LNCAP (cell line): ENCODE data around the gene MLANA.
A peak's percentile ranks its signal among the peaks of the same experiment; 100 is the strongest.

Source experiments
- TF ChIP-seq, protein P1 (sequence below): fragments of 450-650 bp; IDR thresholded peaks from 2 replicates; pipeline ENCODE4 v1.5.1; 2017; ENCODE audit warnings: mild to moderate bottlenecking

The MLANA gene

DNA sequence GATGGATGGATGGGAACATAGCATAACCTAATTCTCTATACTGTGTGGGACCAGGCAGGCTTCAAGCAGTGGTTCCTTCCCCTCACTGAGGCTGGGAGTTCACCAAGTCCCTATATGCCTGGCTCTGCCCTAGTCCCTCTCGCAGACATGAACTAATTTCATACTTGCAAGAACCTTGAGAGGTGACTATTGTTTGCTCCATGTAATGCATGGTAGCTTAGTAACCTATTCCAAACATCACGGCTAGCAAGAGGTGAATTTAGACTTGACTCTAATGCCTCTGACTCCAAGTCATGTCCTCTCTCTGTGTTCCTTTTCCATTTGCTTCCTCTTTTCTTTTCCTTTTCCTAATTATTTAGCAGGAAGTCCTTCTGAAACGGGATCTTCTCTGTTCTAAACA is 31.9 kb upstream of the MLANA start:
- TF ChIP-seq, protein P1, sequence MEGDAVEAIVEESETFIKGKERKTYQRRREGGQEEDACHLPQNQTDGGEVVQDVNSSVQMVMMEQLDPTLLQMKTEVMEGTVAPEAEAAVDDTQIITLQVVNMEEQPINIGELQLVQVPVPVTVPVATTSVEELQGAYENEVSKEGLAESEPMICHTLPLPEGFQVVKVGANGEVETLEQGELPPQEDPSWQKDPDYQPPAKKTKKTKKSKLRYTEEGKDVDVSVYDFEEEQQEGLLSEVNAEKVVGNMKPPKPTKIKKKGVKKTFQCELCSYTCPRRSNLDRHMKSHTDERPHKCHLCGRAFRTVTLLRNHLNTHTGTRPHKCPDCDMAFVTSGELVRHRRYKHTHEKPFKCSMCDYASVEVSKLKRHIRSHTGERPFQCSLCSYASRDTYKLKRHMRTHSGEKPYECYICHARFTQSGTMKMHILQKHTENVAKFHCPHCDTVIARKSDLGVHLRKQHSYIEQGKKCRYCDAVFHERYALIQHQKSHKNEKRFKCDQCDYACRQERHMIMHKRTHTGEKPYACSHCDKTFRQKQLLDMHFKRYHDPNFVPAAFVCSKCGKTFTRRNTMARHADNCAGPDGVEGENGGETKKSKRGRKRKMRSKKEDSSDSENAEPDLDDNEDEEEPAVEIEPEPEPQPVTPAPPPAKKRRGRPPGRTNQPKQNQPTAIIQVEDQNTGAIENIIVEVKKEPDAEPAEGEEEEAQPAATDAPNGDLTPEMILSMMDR, result no peak

DNA sequence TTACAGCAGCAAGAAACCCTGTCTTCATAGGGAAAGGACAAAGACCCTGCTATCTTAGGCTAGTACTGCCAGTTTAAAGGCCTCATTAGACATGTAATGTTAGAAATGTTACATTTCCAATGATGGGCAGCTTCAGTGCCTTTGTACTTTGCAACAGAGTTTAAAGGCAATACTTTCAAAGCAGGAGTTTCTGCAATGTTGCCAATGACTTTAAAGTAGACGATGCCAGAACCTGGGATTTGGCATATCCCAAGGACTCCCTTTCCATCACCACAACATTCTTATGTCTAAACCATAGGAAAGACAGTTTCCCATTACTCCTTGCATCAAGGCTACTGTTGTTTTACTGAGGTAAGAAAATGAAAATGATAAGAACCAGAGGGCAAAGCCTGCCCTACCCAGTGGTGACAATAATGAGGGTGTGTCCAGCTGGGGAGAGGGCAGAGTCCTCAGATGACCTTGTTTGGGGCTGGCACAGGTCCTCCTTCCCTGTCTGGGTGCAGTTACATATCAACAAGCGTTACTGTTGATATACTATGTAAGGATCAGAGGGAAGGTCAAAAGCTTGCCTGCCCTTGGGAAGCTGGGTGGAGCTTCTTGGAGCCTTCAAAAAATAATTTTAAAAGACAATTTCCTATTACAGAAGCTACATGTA is 27.5 kb upstream of the MLANA start:
- TF ChIP-seq, protein P1, result no peak

DNA sequence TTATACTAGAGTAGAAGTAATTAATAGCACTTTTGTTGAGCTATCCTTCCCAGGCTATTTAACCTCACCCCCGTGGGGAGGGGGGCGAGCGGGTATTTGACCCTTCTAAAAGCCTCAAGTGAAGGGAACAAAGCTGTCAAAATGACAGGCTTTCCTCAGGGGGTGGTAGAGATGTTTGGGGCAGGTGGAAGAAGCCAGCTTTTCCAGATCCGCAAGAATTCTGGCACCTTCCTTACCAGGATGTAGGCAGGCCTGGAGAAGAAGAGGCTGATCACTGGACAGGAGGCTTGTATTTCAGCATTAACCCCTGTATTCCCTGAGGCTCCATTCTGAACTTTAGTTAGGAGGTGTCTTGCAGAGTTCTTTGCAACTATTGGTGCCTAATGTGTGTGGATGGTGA is 26.2 kb upstream of the MLANA start:
- TF ChIP-seq, protein P1, result no peak

DNA sequence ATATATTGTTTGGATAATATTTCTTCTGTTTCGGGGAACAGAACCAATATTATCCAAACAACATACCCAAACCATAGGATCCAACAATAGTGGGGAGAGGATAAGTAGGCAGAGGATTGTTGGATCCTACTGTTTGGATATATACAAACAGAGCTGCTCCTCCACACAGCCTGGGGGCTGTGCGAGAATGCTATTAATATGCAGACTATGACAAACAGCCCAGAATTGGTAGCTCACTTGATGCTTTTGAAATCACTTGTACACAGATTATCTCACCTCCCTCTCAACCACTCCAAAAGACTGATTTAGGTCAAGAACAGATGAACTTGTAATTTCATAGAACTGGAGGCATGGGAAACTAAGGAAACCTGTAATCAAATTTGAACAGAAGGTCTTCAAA is 24.4 kb upstream of the MLANA start:
- TF ChIP-seq, protein P1, result no peak

DNA sequence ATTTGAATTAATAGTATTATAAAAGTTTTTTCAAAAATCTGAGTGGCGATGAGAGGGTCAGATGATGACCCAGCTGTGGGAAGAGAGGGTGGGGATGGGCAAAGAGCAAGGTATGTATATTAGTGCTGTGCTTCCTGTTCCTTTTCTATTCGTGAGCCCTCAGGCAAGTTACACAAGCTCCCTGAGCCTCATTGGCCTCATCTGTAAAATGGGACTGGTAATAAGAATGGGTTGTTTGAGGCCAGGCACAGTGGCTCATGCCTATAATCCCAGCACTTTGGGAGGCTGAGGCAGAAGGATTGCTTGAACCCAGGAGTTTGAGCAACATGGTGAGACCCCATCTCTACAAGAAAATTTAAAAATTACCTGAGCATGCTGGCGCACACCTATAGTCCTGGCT is 24.0 kb upstream of the MLANA start:
- TF ChIP-seq, protein P1, result no peak

DNA sequence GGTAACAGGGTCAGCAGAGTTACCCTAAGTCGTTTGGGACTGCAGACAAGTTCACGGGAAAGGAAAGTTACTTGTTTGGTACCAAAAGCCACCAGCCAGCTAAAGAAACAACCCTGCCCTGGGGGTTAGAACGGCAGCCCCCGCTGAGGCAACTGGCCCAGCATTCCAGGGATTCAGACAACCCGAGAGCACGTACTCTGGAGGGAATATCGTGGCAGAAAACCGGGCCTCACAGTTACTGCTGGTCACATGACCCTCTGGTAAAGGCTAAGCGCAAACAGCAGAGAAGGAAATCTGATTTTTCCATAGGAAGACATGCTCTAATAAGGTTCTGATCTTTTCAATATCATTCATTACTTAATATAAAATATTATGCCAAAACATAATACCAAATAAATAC is 22.5 kb upstream of the MLANA start:
- TF ChIP-seq, protein P1, result no peak

DNA sequence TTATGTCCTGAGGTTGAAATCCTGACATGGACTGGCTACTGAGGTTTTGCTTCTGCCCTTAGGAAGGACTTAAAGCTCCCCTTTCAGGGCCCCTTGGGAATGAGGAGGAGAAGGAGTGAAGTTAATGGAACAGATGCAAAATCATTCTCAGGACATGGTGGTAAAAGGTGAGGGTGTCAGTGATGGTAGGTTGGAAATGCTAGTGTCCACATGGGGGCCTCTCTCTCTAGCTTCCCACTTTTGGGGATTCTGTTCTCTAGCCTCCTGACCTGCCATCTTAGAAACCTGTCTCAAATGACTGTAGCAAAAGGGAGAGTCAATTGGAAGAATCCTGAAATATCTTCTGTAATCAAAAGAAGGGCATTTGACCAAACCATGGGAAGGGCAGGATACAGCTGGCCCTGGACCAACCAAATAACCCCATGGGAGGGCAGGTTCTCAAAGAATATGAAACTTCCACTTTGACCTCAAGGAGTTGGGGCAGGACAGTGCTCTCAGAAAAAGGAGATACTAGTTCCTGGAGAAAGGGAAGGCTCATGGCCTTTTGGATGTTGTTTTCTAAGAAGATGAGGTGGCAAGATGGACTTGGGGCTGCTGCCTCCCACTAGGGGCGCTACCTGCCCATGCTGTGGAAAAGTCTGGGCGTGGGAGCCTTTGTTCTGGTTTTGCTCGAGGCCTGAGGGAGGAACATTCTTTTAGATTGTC is 21.2 kb upstream of the MLANA start:
- TF ChIP-seq, protein P1, result peak; percentile 40; the same call in 1 of the 2 replicates

DNA sequence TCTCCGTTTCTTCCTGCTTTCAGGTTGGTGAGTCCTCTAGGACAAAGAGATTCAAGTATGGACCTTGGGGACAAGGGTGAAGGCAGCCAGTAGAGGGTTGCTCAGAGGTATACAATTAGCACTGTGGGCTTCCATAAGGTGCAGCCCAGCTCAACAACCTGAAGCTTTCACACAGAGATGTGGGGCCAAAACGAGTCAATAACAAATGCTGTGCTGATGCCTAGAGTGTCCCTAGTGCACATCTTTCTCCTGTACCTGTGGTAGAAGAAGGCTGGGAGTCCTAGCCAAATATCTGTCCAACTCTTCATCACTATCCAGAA is 20.7 kb upstream of the MLANA start:
- TF ChIP-seq, protein P1, result no peak
